ENCODE results near the gene JMJD1C.
"Not testable (repeated sequence)": the region's sequence is repeated elsewhere in the genome, so short reads cannot be mapped to it uniquely, and the experiment has no call there.

Gene JMJD1C

GRCh38 chr10:63253040-63253439, 212.7 kb downstream of the JMJD1C start:
- no peak for DNase-seq

GRCh38 chr10:63252095-63252762, 213.5 kb downstream of the JMJD1C start:
- no peak for DNase-seq

GRCh38 chr10:63250032-63250431, 215.7 kb downstream of the JMJD1C start:
- DNase-seq = no peak

- no peak for DNase-seq
Measured at GRCh38 chr10:63247771-63248170, 218.0 kb downstream of the JMJD1C start.

GRCh38 chr10:63246356-63246755, 219.4 kb downstream of the JMJD1C start:
- DNase-seq = no peak

- DNase-seq = no peak
Measured at GRCh38 chr10:63241841-63242281, 223.9 kb downstream of the JMJD1C start.

- no peak for DNase-seq
Measured at GRCh38 chr10:63240807-63241206, 225.0 kb downstream of the JMJD1C start.

GRCh38 chr10:63238501-63238900, 227.3 kb downstream of the JMJD1C start:
- DNase-seq = no peak

GRCh38 chr10:63237396-63237795, 228.4 kb downstream of the JMJD1C start:
- DNase-seq = no peak

- DNase-seq = no peak
Measured at GRCh38 chr10:63236113-63236935, 229.5 kb downstream of the JMJD1C start.

- DNase-seq = not testable (repeated sequence)
Measured at GRCh38 chr10:63235136-63235535, 230.6 kb downstream of the JMJD1C start.

- DNase-seq = no peak
Measured at GRCh38 chr10:63229161-63229560, 236.6 kb downstream of the JMJD1C start.

- no peak for DNase-seq
Measured at GRCh38 chr10:63228237-63228636, 237.5 kb downstream of the JMJD1C start.

GRCh38 chr10:63227207-63227895, 238.4 kb downstream of the JMJD1C start:
- no peak for DNase-seq

- DNase-seq = no peak
Measured at GRCh38 chr10:63224241-63224640, 241.5 kb downstream of the JMJD1C start.

GRCh38 chr10:63221950-63222349, 243.8 kb downstream of the JMJD1C start:
- no peak for DNase-seq

GRCh38 chr10:63219749-63220148, 246.0 kb downstream of the JMJD1C start:
- DNase-seq = no peak

- peak; percentile 5 for DNase-seq
Measured at GRCh38 chr10:63217120-63217605, 248.6 kb downstream of the JMJD1C start.

- DNase-seq = no peak
Measured at GRCh38 chr10:63214571-63214970, 251.2 kb downstream of the JMJD1C start.

- DNase-seq = no peak
Measured at GRCh38 chr10:63213489-63213888, 252.3 kb downstream of the JMJD1C start.

GRCh38 chr10:63210611-63211196, 255.1 kb downstream of the JMJD1C start:
- DNase-seq = no peak

- no peak for DNase-seq
Measured at GRCh38 chr10:63209705-63210104, 256.1 kb downstream of the JMJD1C start.

- no peak for DNase-seq
Measured at GRCh38 chr10:63208986-63209385, 256.8 kb downstream of the JMJD1C start.

Data from SHP77 treated with DMSO at 0.1 percent for 48 hours (cell line).